Measurements from ENCODE around the gene MAN1B1. TPM values are rescaled to one million over a fixed set of nuclear protein-coding genes. Genes with fewer than 3 reads are reported as not detected.

The MAN1B1 gene
- total RNA-seq, 1 donor from 2014 or later, result 109 TPM

DNA sequence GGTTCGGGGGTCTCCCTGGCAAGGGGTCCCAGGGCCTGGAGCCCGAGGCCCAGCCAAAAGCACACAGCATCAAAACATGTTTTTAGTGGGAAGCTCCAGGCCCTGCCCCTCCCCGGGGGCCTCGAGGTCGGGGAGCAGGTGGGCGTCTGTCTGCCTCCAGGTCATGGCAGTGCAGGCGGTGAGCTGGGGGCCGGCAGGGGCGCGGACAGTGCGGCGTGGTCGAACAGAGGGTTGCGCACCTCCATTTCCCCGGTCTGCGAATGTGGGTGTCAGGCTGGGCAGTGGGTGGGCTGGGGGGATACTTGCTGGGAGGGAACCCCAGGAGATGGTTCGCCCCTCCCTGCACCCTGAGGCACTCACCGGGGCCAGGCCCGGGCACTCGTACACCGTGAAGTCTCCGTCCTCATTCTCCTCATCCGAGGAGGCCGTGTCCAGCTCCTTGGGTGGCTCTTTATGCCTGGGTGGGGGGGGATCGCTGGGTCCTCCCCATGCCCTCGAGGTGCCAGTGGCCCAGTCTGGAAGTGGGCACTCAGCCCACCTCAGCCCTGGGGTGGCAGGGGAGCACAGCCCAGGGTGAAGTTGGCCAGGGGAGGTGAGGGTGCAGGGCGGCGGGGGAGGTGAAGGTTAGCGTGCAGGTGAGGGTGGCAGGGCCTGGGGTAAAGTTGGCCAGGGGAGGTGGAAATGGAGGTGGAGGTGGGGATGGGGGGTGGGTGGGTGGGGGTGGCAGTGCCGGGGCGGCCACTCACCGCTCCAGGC, 47.0 kb upstream of the MAN1B1 start:
- TF ChIP-seq, protein P1, sequence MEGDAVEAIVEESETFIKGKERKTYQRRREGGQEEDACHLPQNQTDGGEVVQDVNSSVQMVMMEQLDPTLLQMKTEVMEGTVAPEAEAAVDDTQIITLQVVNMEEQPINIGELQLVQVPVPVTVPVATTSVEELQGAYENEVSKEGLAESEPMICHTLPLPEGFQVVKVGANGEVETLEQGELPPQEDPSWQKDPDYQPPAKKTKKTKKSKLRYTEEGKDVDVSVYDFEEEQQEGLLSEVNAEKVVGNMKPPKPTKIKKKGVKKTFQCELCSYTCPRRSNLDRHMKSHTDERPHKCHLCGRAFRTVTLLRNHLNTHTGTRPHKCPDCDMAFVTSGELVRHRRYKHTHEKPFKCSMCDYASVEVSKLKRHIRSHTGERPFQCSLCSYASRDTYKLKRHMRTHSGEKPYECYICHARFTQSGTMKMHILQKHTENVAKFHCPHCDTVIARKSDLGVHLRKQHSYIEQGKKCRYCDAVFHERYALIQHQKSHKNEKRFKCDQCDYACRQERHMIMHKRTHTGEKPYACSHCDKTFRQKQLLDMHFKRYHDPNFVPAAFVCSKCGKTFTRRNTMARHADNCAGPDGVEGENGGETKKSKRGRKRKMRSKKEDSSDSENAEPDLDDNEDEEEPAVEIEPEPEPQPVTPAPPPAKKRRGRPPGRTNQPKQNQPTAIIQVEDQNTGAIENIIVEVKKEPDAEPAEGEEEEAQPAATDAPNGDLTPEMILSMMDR (IDR thresholded peaks at IDR 0.05), result no peak
- no peaks in the 10 kb centered on the region for H3K27me3 Mint-ChIP-seq (ENCODE audit: unreplicated experiment)
- H3K27ac Mint-ChIP-seq (ENCODE audit: unreplicated experiment), result no peak overlapping the region
- no peaks in the 10 kb centered on the region for H3K9me3 Mint-ChIP-seq (ENCODE audit: unreplicated experiment)
- no peak for DNase-seq (ENCODE audit: extremely low spot score, unreplicated experiment)
- H3K4me3 Mint-ChIP-seq (ENCODE audit: unreplicated experiment), result no peak overlapping the region
- H3K4me1 Mint-ChIP-seq (ENCODE audit: unreplicated experiment), result peaks cover 4% of the 10 kb centered on the region
- peaks cover 3% of the 10 kb centered on the region for H3K36me3 Mint-ChIP-seq (ENCODE audit: unreplicated experiment)

DNA sequence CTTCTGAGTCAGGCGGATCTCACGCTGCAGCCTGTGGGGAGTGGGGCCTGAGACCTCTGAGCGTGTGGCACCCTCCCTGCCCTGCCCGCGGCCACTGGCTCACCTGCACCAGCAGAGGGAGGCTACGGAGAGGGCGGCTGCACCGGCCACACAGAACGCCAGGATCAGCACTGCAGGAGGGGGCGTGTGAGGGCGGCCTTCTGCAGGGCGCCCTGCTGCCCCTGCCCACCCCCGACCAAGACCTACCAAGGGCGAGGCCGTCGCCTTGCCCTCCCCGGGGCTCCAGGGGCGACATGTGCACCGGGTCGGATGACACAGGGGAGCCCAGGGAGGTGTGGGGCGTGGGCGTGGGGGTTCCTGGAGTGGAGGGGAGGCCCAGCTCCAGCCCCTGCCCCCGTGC, 46.2 kb upstream of the MAN1B1 start:
- TF ChIP-seq, protein P1 (IDR thresholded peaks at IDR 0.05), result no peak

DNA sequence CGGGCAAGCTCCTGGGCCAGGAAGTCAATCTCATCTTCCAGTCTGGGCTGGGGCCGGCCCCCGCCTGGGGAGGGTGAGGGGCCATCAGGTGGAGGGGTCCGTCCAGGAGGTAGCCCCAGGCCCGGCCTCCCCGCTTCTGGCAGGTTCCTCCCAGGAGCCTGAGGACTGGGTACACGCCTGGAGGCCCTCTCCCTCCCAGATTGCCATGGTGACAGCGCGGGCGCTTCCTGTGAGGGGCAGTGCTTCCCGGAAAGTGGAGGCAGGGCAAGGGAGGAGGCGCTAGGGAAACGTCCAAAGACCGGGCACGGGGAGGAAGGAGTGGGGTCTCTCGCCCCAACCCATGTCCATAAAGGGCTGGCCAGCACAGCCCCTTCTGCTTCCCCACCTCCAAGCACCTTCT, 45.7 kb upstream of the MAN1B1 start:
- no peaks in the 10 kb centered on the region for H3K27me3 Mint-ChIP-seq (ENCODE audit: unreplicated experiment)
- no peak for DNase-seq (ENCODE audit: extremely low spot score, unreplicated experiment)
- no peak overlapping the region for H3K27ac Mint-ChIP-seq (ENCODE audit: unreplicated experiment)
- TF ChIP-seq, protein P1 (IDR thresholded peaks at IDR 0.05), result no peak
- H3K4me3 Mint-ChIP-seq (ENCODE audit: unreplicated experiment), result no peak overlapping the region
- H3K9me3 Mint-ChIP-seq (ENCODE audit: unreplicated experiment), result no peaks in the 10 kb centered on the region
- H3K36me3 Mint-ChIP-seq (ENCODE audit: unreplicated experiment), result peaks cover 3% of the 10 kb centered on the region
- H3K4me1 Mint-ChIP-seq (ENCODE audit: unreplicated experiment), result peaks cover 9% of the 10 kb centered on the region

More for the DNA sequence above, 46.2 kb upstream of the MAN1B1 start:
- Mint-ChIP-seq H3K9me3 (ENCODE audit: unreplicated experiment) (no peaks in the 10 kb centered on the region), H3K27me3 (ENCODE audit: unreplicated experiment) (no peaks in the 10 kb centered on the region), H3K4me3 (ENCODE audit: unreplicated experiment) (no peak overlapping the region), H3K4me1 (ENCODE audit: unreplicated experiment) (peaks cover 9% of the 10 kb centered on the region), H3K27ac (ENCODE audit: unreplicated experiment) (no peak overlapping the region), H3K36me3 (ENCODE audit: unreplicated experiment) (peaks cover 3% of the 10 kb centered on the region)
- DNase-seq (ENCODE audit: extremely low spot score, unreplicated experiment), result no peak

DNA sequence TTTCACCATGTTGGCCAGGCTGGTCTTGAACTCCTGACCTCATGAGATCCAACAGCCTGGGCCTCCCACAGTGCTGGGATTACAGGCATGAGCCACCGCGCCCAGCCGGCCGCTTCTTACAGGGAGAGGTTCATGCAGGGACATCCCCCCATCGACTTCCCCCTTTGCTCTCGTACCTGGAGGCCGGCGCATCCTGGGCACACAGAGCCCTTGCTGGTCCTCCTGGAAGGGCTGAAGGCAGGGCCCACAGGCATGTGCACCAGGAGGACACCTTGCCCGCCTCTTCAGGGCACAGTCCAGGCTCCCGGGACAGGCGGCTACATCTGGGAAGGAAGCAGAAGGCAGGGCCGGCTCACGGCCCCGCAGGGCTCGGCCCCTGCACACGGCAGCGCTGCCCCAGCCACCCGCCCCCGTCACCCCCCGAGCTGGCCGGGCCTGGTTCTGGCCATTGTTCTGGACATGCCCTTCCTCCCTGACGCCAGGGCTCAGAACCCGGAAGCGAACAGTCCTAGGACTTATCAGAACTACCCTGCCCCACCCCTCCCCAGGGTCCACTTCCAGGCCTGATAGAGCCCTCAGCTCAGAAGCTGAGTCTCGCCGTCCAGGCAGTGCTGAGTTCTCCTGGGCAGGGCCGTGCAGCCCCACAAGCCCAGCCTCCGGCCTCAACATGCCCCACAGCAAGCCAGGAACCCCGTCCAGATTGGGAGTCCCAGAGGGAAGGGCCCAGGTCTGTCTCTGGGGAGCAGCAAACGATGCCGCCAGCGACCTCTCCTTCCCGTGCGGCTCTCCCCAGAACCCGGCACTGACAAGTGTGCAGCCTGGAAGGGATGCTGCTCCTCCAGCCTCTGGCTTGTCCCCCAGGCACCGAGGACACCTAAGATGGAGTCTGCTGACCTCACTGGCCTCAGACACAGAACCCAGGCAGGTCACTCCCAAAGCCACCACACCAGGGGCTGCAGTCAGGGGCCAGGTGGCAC, 43.7 kb upstream of the MAN1B1 start:
- TF ChIP-seq, protein P1 (IDR thresholded peaks at IDR 0.05), result no peak
- no peaks in the 10 kb centered on the region for H3K9me3 Mint-ChIP-seq (ENCODE audit: unreplicated experiment)
- H3K36me3 Mint-ChIP-seq (ENCODE audit: unreplicated experiment), result no peaks in the 10 kb centered on the region
- peaks cover 6% of the 10 kb centered on the region for H3K27me3 Mint-ChIP-seq (ENCODE audit: unreplicated experiment)
- H3K27ac Mint-ChIP-seq (ENCODE audit: unreplicated experiment), result no peak overlapping the region
- H3K4me3 Mint-ChIP-seq (ENCODE audit: unreplicated experiment), result no peak overlapping the region
- peaks cover 9% of the 10 kb centered on the region for H3K4me1 Mint-ChIP-seq (ENCODE audit: unreplicated experiment)
- DNase-seq (ENCODE audit: extremely low spot score, unreplicated experiment), result no peak

DNA sequence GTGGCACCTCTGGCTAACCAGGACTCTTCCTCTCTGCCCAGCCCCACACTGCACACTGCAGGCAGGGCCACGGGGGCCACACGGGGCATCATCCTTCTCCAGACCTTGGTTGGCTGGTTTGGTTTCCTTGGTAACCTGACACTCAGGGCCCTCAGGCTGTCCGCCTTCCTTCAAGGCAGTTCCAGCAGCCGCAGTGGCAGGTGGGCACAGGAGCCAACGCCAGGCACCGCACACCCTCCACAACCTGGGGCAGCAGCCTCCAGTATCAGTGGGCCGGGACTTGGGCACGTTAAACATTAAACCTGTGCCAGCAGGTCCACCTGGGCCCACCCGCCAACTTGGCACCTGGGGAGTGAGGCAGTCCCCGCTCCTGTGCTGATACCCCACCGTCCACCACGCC, 42.7 kb upstream of the MAN1B1 start:
- no peaks in the 10 kb centered on the region for H3K36me3 Mint-ChIP-seq (ENCODE audit: unreplicated experiment)
- no peak overlapping the region for H3K4me3 Mint-ChIP-seq (ENCODE audit: unreplicated experiment)
- no peak for DNase-seq (ENCODE audit: extremely low spot score, unreplicated experiment)

More for the DNA sequence above, 42.7 kb upstream of the MAN1B1 start:
- Mint-ChIP-seq H3K9me3 (ENCODE audit: unreplicated experiment) (no peaks in the 10 kb centered on the region), H3K4me1 (ENCODE audit: unreplicated experiment) (peaks cover 9% of the 10 kb centered on the region), H3K27me3 (ENCODE audit: unreplicated experiment) (peaks cover 6% of the 10 kb centered on the region), H3K27ac (ENCODE audit: unreplicated experiment) (no peak overlapping the region)
- TF ChIP-seq, protein P1 (IDR thresholded peaks at IDR 0.05), result no peak
